SK-N-SH (cell line): ENCODE data around the gene G6PC2.

Experiments used
- ELF1 ChIP-seq: IDR thresholded peaks from 2 replicates; pipeline ENCODE4 v1.4.0; 2012
- EP300 ChIP-seq, 2 experiments: IDR thresholded peaks; 2 replicates each; pipeline versions ENCODE4 v1.4.0 to v1.6.1; 2012; ENCODE audit warnings: borderline replicate concordance in 1 of 2, low read depth in 1 of 2, low read length in 1 of 2
- FOXJ3 ChIP-seq: sonication (generic); formaldehyde crosslinking; IDR thresholded peaks from 2 replicates; pipeline ENCODE4 v1.5.1; 2020; ENCODE audit warnings: mild to moderate bottlenecking, missing genetic modification reagents
- POLR2AphosphoS5 ChIP-seq: IDR thresholded peaks from 2 replicates; pipeline ENCODE4 v1.6.1; 2012; ENCODE audit warnings: low read depth, low read length
- RAD21 ChIP-seq: IDR thresholded peaks from 2 replicates; pipeline ENCODE4 v1.6.1; 2012; ENCODE audit warnings: mild to moderate bottlenecking, low read length
- RFX5 ChIP-seq: IDR thresholded peaks from 2 replicates; pipeline ENCODE4 v1.6.1; 2012; ENCODE audit warnings: mild to moderate bottlenecking, improper control_type of control experiment, low read length
- YY1 ChIP-seq: IDR thresholded peaks from 2 replicates; pipeline ENCODE4 v1.4.0; 2012; ENCODE audit warnings: low read depth, mild to moderate bottlenecking
- TF ChIP-seq, protein P1 (sequence below): IDR thresholded peaks from 2 replicates; pipeline ENCODE4; 2012
- TF ChIP-seq, protein P2 (sequence below): fragments of 200-600 bp; sonication (generic); IDR thresholded peaks from 2 replicates; pipeline ENCODE4 v1.6.1; 2017; ENCODE audit warnings: antibody characterized with exemption, mild to moderate bottlenecking, moderate library complexity
- TF ChIP-seq, protein P3 (sequence below): IDR thresholded peaks from 2 replicates; pipeline ENCODE4 v1.6.1; 2012; ENCODE audit warnings: mild to moderate bottlenecking, low read depth, low read length, moderate library complexity
- TF ChIP-seq, protein P4 (sequence below): IDR thresholded peaks from 2 replicates; pipeline ENCODE4 v1.4.0; 2012; ENCODE audit warnings: low read depth, borderline replicate concordance

DNA sequence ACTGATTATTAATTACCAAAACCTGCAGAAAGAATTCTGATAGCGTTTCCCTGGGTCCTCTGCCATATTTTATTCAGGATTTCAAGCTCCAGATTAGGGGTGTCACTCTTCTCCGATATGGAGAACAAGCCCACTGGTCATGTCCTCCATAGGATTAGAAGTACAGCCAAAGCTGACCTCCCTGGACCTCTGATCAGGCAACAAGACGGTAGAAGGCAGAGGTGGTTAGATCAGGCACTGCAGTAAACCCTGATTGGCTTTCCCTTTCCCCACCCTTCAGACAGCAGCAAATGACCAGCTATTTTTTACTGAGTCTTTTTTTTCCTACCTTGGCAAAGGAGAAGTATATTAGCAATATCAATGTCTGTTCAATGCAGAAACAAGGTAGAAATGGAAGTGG, 48.6 kb upstream of the G6PC2 start:
- TF ChIP-seq, protein P1, sequence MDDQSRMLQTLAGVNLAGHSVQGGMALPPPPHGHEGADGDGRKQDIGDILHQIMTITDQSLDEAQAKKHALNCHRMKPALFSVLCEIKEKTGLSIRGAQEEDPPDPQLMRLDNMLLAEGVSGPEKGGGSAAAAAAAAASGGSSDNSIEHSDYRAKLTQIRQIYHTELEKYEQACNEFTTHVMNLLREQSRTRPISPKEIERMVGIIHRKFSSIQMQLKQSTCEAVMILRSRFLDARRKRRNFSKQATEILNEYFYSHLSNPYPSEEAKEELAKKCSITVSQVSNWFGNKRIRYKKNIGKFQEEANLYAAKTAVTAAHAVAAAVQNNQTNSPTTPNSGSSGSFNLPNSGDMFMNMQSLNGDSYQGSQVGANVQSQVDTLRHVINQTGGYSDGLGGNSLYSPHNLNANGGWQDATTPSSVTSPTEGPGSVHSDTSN: no peak
- TF ChIP-seq, protein P2, sequence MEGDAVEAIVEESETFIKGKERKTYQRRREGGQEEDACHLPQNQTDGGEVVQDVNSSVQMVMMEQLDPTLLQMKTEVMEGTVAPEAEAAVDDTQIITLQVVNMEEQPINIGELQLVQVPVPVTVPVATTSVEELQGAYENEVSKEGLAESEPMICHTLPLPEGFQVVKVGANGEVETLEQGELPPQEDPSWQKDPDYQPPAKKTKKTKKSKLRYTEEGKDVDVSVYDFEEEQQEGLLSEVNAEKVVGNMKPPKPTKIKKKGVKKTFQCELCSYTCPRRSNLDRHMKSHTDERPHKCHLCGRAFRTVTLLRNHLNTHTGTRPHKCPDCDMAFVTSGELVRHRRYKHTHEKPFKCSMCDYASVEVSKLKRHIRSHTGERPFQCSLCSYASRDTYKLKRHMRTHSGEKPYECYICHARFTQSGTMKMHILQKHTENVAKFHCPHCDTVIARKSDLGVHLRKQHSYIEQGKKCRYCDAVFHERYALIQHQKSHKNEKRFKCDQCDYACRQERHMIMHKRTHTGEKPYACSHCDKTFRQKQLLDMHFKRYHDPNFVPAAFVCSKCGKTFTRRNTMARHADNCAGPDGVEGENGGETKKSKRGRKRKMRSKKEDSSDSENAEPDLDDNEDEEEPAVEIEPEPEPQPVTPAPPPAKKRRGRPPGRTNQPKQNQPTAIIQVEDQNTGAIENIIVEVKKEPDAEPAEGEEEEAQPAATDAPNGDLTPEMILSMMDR: no peak
- TF ChIP-seq EP300 (IDR thresholded peaks at IDR 0.05; ENCODE audit: borderline replicate concordance in 1 of 2, low read depth in 1 of 2, low read length in 1 of 2): no peak
- TF ChIP-seq, protein P3, sequence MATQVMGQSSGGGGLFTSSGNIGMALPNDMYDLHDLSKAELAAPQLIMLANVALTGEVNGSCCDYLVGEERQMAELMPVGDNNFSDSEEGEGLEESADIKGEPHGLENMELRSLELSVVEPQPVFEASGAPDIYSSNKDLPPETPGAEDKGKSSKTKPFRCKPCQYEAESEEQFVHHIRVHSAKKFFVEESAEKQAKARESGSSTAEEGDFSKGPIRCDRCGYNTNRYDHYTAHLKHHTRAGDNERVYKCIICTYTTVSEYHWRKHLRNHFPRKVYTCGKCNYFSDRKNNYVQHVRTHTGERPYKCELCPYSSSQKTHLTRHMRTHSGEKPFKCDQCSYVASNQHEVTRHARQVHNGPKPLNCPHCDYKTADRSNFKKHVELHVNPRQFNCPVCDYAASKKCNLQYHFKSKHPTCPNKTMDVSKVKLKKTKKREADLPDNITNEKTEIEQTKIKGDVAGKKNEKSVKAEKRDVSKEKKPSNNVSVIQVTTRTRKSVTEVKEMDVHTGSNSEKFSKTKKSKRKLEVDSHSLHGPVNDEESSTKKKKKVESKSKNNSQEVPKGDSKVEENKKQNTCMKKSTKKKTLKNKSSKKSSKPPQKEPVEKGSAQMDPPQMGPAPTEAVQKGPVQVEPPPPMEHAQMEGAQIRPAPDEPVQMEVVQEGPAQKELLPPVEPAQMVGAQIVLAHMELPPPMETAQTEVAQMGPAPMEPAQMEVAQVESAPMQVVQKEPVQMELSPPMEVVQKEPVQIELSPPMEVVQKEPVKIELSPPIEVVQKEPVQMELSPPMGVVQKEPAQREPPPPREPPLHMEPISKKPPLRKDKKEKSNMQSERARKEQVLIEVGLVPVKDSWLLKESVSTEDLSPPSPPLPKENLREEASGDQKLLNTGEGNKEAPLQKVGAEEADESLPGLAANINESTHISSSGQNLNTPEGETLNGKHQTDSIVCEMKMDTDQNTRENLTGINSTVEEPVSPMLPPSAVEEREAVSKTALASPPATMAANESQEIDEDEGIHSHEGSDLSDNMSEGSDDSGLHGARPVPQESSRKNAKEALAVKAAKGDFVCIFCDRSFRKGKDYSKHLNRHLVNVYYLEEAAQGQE: no peak
- no peak for TF ChIP-seq RFX5
- TF ChIP-seq POLR2AphosphoS5: no peak
- no peak for TF ChIP-seq RAD21
- TF ChIP-seq, protein P4, sequence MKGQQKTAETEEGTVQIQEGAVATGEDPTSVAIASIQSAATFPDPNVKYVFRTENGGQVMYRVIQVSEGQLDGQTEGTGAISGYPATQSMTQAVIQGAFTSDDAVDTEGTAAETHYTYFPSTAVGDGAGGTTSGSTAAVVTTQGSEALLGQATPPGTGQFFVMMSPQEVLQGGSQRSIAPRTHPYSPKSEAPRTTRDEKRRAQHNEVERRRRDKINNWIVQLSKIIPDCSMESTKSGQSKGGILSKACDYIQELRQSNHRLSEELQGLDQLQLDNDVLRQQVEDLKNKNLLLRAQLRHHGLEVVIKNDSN: no peak
- no peak for TF ChIP-seq YY1
- no peak for TF ChIP-seq ELF1
- no peak for TF ChIP-seq FOXJ3 (CRISPR knock-in tag)
